Endometrial microvascular endothelial cells (primary cell): ENCODE data around the gene TMPRSS13. TPM values are rescaled to one million over a fixed set of nuclear protein-coding genes. Genes with fewer than 3 reads are reported as not detected.

Experiments
- in situ Hi-C: cut with HindIII; loops from 2 replicates; pipeline ENCODE4 v1.10.0; 2017; ENCODE audit warnings: low sequenced_read_pairs, low pct_unique_long_range_greater_than_20kb; ENCODE audit errors: inconsistent ontology term
- total RNA-seq: library from RNA; depleted of rRNA; stranded (reverse); fragments of >200 nt; gene quantifications from one replicate; pipeline ENCODE4 v1.2.3, GENCODE V29; 2015; ENCODE audit errors: inconsistent ontology term

TMPRSS13 gene
- total RNA-seq, 1 donor from 2014 or later = not detected

- in situ Hi-C loops = no loop called here
Observed at GRCh38 chr11:117918366-117919255, 10.6 kb downstream of the TMPRSS13 start.

DNA sequence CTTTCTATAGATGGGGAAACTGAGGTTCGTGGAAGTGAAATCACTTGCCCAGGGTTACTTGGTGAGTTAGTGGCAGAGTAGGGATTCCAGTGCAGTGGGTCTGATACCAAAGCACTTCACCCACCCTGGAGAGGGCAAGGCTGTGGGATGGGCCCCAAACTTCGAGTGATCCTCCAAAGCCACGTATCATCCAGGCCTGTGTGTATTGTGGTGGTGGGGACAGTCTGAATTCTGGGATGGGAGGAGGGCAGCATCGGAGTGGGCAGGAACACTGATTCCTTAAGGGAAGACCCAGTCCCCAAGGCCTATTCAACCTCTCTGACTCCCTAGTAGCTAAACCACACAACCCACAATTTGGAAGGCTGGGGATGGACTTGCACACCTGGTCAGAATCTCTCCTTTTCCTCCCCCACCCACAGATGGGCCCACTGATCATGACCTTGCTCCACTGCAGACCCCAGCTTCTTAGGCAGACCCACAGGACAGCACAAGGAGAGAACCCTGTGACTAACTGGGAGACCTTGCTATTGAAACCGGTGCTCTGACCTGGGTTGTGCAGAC, 11.5 kb downstream of the TMPRSS13 start:
- in situ Hi-C loops = no loop called here

DNA sequence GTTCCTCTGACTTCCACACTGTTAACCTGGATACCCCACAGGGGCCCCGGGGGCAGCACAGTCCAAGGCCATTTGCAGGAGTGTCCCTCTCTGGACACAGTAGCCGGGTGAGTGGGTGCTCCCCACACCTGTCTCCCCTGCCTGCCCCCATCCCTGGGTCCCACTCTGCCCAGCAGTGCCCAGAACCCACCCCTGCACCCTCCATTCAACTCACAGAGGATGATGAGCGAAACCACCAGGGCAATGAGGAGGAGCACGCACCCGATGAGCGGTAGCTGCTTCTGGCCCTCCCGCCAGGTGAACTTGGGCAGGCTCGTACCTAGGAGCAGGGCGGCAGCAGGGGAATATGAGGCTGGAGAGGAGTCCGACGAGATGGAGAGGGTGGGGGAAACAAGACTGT, 12.2 kb downstream of the TMPRSS13 start:
- in situ Hi-C loops = no loop called here

- in situ Hi-C loops = no loop called here
Observed at GRCh38 chr11:117915672-117916235, 13.4 kb downstream of the TMPRSS13 start.

- in situ Hi-C loops = no loop called here
Observed at GRCh38 chr11:117914991-117915618, 14.1 kb downstream of the TMPRSS13 start.

- in situ Hi-C loops = no loop called here
Observed at GRCh38 chr11:117914398-117914761, 14.8 kb downstream of the TMPRSS13 start.

- in situ Hi-C loops = no loop called here
Observed at GRCh38 chr11:117913736-117914397, 15.3 kb downstream of the TMPRSS13 start.

DNA sequence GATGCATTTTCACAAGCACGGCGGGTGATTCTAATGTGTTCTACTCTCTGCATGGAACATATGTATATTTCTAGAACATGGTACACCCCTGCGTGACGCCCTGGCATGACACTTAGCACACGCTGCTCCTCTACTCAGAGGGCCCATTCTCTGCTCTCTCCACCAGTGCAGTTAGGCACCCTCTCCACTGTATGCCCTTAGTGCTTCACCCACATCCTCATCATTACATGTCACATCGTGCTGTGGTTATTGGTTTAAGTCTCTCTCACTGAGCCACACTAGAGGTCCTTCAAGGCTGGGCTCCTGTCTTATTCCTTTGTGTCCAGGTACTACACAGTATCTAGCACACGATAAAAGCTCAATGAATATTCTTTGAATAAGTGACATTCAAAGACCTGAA, 16.7 kb downstream of the TMPRSS13 start:
- in situ Hi-C loops = no loop called here

GRCh38 chr11:117911694-117912093, 17.5 kb downstream of the TMPRSS13 start:
- in situ Hi-C loops = no loop called here

DNA sequence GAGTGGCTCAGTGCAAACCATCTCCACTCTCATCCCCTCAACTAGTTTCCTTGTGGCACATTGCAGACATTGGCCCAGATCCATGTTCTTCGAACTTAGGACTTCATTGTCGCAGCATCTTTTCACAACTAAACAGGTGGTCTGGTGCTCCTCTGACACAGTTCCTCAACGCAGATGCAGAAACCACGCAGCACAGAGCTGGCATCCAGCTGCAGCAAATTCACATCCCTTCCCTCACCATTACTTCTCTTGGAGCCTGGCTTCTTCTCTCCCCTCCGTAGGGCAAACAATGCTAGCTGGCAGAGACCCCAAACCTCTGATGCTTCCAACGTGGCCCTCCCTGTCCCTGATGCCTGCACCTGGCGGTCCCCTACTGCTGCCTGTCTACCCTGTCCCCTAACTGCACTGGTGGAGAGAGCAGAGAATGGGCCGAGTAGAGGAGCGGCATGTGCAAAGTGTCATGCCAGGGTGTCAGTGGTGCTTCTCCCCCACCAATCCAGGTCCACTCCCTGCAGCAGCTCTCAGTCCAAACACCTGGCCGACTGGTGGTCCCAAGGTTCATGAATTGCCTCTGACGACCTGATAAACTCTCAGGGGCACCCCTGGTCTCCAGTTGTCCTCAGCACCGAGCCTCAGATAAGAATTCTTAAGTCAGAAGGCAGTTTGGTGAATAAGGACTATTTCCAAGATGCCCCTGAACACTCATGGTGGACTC, 18.1 kb downstream of the TMPRSS13 start:
- in situ Hi-C loops = no loop called here

GRCh38 chr11:117910525-117910924, 18.7 kb downstream of the TMPRSS13 start:
- in situ Hi-C loops = no loop called here

DNA sequence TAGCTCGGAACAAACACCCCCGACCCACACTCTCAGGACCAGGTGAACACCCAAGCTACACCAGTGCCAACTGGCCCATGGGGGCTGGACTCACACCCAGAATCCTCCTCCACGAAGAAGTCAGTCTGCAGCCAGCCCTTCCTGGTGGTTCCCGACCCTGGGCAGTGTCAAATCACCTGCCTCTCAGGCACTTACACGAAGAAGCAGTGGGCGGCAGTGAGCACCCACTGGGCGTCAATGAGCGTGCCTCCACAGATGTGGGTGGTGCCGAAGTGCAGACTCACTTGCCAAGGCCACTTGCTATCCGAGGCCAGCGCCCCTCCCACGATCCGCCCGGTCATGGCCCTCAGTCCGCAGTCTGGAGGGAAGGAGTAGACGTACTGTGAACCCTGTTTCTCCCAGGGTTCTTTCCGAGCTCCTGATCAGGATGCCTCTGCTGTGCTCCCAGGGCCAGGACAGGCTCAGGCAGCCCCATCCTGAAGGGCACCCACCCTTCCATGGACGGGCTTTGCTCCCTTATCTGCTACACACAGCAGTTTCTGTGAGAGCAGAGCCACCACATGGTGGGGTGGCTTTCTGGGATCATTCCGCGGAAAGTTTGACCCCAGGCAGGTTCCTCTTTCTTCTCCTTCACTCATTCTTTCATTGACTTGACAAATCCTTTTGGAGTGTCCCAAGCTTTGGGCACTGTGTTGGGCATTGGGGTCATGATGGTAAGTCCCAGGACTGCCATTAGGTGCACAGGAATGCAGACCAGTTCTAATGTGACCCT, 19.4 kb downstream of the TMPRSS13 start:
- in situ Hi-C loops = no loop called here

- in situ Hi-C loops = no loop called here
Observed at GRCh38 chr11:117908959-117909610, 20.1 kb downstream of the TMPRSS13 start.

GRCh38 chr11:117908109-117908895, 20.9 kb downstream of the TMPRSS13 start:
- in situ Hi-C loops = no loop called here

DNA sequence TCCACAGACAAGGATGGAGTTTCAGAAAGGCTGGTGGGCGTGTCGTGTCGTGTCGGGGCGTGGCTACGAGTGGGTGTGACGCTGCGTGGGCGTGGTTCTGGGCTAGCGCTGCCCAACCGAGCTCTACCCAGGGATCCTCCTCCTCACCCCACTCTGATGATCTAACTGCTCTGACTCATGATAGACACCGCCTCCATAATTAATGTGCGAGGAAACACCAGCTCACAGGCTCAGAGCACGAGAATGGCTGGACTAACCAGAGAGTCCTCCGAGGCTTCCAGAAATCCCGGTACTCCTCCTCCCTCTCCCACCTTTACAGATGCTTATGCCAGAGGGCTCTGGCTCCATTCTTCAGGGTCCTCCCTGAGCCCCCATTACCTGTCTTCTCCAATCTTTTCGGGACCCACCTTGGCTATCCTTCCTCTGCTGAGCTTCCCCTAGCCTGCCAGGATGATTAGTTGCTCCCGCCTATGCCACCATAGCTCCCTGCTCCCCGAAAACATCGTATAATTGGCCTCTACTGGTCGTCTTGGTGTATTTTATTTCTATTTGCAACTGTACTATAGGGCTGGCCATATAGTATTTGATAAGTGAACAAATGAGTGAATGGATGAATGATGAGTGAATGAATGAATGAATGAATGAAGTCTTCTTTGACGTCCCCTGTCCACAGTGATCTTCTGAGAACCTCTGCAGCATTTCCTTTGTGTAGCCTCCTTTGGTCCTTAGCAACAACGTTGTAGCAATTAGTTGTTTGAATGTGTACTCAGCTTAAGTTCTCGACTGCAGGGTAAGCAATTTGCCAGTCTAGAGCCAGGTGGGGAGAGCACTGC, 21.7 kb downstream of the TMPRSS13 start:
- in situ Hi-C loops = no loop called here

GRCh38 chr11:117906710-117907109, 22.5 kb downstream of the TMPRSS13 start:
- in situ Hi-C loops = no loop called here
